NCI-H2029 treated with DMSO at 0.1 percent for 48 hours (cell line): ENCODE measurements around the gene ITPR2.
A peak's percentile ranks its signal among the peaks of the same experiment; 100 is the strongest.
"Not testable (repeated sequence)": the region's sequence is repeated elsewhere in the genome, so short reads cannot be mapped to it uniquely, and the experiment has no call there.

Source experiments
- DNase-seq: peaks from one replicate; lab custom pipeline; 2025; lab: John Stamatoyannopoulos, UW

The ITPR2 gene

DNA sequence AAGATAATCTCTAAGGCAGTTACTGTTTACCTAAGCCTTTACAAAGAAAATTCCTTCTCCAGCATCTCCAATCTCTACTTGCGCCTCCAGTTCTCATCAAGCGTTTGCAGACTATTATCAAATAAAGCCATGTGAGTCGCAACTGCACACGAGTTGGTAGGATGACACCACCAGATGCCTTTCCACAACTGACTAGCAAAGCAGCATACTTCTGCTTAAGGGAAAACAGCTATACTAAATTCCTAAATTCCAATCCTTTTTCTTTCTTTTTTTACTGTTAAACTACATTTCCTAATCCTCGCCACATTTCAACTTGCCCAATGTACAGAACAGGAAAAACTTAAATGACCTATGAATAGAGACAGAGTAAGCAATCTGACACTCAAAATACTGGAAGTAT is 166.7 kb downstream of the ITPR2 start:
- DNase-seq = no peak

DNA sequence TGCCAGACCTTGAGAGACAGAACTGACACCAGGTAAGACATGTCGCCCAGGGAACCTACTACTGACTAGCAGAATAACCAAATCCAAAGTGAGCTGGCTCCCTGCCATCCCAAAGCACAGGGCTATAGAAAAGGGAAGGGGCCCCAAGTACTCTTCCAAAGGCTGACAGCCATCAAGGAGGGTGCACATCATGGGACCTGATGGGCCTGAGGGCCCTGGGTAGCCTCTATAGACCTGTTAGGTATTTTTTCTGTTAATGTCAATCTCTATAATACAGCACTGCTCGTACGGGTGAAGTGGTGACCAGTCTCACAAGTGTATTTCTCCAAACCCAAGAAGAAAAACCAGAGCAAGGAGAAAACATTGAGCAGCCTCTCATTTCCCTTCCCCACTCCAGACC is 171.6 kb downstream of the ITPR2 start:
- DNase-seq = no peak

DNA sequence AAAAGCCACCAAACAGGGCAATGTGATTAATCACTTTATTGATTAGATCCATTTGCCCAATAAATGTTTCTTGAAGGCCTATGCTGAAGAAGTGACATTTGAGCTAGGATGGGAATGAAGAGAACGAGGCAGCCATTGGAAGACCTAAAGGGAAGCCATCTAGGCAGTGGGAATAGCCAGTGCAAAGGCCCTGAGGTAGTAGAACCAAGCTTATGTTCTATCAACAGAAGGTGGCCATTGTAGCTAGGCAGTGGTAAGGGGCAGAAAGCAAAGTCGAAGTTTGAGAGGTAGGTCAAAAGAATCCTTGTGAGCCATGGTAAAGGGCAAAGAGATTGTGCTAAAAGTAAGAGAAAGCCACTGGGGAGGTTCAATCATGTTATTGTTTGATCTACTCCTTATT is 173.1 kb downstream of the ITPR2 start:
- DNase-seq = no peak

DNA sequence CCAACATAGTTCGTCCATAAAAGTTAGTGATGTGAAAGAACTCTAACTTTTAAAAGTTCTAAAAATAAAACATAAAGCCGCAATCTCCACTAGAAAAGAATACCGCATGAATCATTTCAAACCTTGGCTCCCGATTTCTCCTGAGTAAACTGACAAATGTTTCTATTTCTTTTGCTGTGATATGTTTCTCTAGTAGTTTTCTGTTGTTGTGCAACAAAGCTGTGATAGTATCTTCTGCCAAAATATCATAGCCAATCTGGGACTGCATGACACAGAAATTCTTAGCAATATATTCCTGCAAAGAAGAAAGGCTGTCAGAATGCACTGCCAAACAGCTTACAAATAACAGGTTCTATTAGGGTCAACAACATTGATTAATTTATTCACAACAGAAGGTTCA is 174.0 kb downstream of the ITPR2 start:
- no peak for DNase-seq

DNA sequence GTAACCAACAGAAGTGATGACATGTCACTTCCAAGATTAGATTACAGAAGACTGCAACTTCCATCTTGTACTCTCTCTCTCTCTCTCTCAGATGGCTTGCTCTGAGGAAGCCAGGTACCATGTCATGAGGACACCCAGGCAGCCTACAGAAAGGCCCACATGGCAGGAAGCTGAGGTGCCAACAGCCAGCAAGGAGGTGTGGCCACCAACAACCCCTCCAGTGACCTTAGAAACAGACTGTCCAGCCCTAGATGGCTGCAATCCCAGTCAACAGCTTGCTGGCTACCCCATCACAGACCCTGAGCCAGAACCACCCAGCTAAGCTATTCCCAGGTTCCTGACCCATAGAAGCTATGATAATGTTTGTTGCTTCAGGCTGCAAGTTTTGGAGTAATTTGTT is 178.4 kb downstream of the ITPR2 start:
- DNase-seq = no peak

DNA sequence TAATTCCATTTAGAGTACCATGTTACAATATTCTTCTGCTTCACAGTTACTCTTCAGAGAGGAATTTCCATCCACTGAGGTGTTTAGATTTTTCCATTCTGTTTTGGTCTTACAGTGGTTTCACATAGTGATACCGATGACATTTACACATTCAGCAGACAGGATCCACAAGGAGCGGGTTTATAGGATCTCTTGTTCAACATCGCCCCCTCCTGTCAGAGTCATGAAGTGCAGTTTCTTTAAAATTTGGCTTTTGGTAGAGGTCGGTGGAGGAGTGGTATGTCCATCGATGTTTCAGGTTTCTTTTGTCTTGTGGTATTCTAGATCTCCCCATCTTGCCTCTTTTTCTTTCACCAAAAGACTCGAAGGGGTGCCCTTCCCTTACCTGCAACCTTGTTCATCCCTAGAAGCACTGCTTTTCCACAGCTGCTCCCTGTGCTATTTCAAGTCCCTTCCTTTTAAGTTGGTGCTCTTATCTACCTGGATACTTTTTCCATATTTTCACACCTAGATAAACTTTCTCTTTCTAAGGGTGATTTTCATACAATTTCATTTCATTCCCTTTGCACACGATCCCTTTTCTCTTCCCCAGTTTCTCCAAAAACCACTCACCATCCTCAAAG is 181.3 kb downstream of the ITPR2 start:
- peak; percentile 46 for DNase-seq

DNA sequence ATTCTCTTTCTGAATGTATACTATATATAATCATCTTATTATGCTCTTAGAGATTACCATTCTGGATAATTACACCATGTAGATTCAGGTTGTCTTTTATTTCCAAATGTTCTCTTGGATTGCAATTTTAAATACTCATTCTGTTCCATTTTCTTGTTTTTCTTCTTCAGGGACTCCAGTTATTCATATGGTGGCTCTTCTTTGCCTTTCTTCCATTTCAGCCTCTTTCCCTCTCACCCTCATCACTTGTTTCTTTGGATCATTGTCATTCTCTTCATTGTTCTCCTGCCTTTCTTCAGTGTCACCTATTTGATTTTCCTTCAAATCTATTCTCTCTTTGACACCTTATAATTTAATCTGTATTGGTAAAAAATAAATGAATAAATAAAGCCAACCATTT is 182.0 kb downstream of the ITPR2 start:
- no peak for DNase-seq

DNA sequence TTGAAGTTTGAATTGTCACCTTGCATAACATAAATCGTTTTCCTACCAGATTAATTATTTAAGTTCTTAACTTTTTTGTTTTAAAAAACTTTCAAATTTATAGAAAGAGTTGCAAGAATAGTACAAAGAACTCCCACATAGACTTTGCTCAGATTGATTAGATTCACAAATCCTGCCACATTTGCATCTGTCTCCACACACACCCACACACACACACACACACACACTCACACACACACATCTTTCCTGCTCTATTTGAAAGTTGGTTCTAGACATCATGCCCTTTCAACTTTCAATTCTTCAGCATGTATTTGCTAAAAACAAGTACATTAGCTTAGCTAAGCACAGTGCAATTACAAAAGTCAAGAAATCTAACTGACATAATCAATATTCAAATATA is 184.0 kb downstream of the ITPR2 start:
- DNase-seq = no peak

DNA sequence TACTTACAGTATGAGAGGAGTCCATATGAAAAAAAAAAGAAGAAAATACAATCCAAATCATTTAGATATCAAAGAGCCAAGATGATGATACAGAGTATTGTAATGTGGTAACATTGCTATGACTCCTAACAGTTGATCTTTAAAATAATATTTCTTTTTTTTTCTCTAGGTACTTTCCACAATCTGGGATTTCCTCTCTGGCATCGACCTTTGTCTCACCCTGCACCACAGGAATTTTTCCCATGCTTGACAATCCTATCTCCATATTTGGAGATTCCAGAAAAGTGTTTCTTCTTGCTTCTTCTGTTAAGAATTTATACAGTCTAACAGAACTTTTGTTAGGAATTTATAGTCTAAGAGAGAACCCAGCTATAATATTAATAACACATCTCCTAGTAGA is 184.4 kb downstream of the ITPR2 start:
- DNase-seq = no peak

DNA sequence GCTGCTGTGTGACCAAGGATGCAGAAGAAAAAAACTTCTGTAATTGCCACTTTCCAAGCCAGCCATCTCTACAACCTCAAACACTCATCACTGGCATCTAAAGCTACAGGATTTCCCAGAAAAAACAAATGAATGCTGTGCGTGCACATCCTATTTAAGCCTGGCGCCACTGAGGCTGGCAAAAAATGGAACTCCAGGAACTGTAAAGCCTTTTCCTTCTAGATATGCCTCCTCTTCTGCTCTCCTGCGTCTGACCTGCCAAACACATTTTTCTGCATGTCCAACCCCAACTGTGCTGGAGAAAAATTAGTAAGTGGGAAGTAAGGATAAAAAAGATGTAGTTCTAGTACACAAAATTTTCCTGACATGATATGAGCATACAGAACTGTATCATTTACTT is 184.9 kb downstream of the ITPR2 start:
- no peak for DNase-seq

DNA sequence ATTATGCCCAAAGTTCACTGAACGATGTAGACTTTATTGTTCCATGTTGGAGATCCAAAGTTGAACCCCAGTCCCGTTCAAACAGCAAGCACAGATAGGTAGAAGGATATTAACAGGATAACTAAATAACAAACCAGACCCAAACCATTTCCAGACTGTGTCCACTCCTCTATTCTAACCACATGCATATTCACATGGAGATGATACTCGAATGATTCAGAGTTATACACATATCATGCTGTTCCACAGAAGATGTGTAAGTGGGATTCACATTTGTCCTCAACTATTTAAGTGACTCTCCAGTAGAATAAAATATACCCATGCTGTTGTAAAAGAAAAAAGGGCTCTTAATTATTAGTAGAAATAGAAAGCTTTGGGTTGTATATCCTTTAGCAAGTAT is 185.9 kb downstream of the ITPR2 start:
- DNase-seq = no peak

DNA sequence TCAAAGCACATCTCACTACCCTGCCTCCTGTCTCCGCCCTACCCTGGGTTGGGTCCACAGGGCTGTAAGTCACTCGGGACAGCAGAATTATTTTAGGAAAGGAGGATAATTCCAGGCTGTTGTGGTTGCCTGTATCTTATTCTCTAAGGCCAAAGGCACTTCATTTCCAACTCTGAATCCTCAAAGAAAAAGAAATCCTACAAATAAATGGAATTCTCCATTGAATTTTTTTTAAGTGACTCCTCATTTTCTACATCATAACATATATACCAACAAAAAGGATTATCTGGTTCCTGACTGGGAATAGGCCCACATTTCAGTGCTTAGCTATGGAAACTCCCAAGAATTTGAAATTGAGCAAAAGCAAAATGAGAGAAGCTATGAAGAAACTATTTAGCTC is 186.4 kb downstream of the ITPR2 start:
- no peak for DNase-seq

DNA sequence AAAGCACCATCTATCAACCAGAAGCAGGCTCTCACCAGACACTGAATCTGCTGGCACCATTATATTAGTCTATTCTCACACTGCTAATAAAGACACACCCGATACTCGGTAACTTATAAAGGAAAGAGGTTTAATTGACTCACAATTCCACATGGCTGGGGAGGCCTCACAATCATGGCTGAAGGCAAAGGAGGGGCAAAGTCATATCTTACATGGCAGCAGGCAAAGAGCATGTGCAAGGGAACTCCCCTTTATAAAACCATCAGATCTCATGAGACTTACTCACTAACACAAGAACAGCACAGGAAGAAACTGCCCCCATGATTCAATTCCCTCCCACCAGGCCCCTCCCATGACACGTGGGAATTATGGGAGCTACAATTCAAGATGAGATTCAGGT is 188.6 kb downstream of the ITPR2 start:
- not testable (repeated sequence) for DNase-seq

DNA sequence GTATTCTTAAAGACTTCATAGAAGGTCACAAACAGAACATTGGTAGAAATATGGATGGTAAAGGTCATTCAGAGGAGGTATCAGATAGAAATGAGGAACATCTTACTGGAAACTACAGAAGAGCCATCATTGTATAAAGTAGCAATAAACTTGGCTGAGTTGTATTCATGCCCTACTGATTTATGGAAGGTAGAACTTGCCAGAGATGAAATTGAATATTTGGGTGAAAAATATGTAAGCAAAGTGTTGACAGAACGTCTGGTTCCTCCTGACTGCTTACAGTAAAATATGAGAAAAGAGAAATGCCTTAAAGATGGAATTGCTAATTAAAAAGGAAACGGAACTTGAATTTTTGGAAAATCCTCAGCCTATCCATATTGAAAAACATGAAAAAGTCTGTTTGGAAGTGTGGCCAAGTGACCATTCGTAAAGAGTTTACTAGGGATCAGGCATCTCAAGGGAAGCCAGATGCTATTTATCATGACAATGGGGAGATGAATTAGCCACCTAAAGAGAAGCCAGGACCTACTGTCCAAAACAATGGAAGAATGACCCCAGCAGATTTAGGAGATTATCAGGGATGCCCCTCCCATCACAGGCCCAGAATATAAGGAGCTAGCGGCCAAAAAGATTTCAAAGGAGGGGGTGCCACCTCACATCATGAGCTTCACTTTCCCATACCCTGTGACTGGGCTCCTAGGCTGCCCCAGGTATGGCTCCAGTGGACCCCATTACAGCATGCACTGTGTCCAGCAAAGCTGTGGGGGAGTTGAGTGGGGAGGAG is 189.3 kb downstream of the ITPR2 start:
- DNase-seq = no peak

DNA sequence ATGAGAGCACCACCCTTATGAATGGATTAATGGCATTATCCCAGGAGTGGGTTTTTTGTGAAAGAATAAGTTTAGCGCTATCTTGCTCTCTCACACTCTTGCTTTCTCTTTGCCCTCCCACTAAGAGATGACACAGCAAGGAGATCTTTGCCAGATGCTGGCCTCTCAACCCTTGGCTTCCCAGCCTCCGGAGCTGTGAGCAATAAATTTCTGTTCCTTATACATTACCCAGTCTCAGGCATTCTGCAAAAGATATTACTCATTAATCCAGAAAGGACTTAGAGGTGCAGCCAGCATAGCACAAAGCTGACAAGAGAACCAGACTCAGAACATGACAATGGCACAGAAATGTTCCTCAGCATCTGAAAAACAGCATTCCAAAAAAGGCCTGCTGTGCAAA is 190.6 kb downstream of the ITPR2 start:
- no peak for DNase-seq

DNA sequence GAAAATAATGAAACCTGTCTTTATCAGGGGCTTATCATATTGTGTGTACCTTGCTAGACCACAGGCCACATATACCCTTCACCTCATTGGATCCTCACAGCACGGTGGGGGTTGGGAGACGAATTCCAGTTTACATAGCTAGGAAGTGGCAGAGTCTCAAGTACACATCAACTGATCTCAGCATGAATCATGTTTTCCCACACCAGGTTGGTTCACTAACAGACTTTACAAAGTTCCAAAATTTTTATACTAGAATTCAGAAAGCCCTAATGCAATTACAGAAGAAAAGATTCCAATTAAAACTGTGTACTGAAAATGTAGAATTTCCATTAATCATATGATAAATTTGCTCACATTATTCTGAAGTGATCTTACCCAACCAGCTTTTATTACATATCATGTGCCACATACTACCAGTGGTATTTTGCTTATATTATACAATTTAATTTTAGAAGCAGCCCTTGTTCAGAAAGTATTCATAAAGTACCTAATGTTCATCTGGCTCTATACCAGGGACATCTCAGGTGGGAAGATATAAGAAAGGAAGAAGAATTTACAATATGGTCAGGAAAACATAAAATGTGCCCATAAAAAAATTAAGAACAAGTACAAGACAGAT is 196.2 kb downstream of the ITPR2 start:
- no peak for DNase-seq

DNA sequence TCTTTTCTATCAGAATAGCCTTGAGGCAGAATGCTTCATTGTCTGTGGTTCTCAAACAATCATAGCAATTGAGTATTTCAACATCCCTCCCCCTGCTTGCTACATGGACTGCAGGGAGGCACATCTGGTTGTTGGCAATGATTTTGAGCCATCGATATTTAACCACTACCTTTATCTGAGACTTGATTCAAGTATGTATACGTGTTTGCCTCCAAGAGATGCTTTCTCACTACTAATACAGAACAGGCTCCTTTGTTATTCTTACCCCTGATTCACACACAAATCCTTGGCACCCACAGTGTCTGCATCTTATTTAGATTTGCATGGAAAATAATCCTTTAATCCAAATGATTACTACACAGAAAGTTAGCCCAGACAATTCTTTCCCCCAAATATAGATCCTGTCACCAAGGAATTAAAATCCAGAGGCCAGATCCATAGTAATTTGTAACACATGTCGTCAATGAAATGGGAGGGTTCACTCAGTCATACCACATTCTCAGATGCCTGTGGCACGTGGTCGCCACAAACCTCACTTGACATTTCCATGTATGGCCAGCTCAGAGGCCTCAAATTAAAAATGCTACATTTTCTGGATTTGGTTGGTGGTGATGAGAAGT is 199.3 kb downstream of the ITPR2 start:
- DNase-seq = no peak

DNA sequence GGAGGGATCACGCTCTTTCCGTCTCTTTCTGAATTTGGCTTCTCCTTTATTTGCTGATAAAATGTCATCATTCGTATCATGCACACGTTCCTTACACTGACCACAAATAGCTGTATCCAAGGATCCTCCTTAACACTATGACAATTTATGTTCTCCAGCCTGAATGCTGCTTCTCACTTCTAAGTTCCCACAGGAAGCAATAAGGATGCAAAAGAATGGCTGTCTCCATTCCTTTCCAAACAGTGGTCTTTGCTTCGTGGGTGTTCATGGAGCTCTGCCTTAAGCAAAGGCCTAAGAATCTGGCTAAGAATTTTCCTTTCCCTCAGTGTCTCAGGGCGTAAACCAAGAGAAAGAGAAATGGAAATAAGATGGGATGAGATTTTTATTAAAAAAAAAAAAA is 200.2 kb downstream of the ITPR2 start:
- DNase-seq = no peak

DNA sequence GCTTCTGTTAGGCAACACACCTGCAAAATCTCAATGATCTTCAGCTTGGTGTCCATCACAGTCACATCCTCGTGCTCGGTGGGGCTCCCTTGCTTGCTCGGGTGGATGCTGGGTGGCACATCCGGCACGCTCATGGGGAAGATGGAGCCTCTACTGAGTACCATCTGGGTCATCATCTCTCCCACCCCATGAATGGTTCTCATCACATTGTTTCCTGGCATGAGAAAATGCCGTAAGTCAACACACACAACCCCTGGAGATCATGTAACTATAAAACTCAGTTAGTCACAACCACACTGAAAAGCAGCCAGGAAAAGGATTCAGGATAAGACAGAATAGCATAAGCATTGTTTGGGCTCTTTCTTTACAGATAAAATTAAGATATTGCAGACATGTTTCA is 201.1 kb downstream of the ITPR2 start:
- no peak for DNase-seq

DNA sequence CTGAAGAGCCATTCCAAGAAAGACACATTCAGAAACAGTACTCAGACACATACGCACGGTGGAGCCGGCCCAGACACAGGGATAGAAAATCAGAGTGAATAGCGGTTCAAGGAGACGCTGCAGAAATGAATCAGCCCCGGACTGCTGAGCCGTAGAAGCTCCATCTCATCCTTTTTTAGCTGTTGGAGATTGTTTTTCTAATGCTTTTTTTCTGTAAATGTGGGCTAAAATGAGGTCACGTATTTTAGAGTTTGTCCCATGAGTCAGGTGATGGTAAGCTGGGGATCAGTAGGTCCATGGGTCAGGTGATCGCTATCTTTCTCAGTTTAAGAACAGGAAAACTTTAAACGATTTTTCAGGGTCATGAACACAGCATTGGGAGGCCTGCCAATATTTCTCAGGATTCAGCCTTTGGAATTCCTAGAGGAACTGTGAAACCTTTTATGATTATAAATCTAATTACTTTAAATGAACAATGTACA is 202.4 kb downstream of the ITPR2 start:
- DNase-seq = no peak

DNA sequence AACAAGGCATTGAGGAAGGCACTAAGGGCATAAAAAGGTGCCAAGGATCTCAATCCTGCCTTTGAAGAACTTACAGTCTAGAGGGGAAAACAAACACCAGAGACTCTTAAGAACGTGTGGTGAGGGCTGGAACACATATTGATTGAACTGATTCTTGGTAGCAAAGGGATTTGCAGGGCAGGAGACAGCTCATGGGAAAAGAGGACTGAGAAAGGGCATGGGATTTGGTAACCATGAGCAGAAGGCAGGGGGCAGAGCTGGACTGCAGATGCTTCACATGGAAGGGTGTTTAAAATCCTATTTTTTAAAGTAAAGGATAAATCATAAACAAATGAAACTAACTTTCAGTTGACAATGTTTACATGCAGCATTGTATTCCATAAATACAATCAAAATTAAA is 203.1 kb downstream of the ITPR2 start:
- no peak for DNase-seq

DNA sequence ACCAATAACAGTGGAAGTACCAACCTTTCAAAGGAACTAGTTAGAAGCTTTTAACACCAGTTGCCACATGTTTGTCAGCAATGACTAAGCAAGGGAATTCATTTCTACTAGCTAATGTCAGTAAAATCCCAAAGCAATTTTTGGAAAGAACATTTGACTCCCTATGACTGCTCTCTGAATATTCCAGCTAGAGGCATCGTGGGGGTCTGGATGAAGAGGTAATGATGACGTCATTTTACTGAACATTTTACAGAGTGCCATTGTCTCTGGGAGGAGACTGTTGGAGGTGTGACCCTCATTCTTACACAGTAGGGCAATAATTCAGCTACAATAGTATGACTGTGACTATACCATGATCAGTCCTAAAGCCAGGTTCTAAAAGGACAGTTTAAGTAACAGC is 204.8 kb downstream of the ITPR2 start:
- no peak for DNase-seq

DNA sequence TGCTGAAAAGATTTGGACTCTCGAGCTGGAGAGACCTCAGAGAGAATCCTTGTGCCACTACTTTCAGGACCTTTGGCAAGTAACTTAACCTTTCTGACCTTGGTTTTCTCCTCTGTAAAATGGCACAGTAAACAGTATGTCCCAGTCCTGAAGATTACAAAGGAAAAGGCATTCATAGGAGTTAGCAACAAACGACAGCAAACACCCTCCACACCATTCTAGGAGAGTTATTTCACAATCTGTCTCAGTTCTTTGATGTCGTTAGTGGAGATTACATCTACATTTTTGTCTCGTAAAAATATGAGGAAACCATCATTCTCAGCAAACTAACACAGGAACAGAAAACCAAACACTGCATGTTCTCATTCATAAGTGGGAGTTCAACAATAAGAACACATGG is 205.7 kb downstream of the ITPR2 start:
- DNase-seq = no peak
